HG02571 (cell line): ENCODE data around the gene SLC7A9.
"Not testable (repeated sequence)": the region's sequence is repeated elsewhere in the genome, so short reads cannot be mapped to it uniquely, and the experiment has no call there.

Source experiments
- ATAC-seq: cut with Tn5 transposase; IDR thresholded peaks from one replicate; pipeline ENCODE4 v1.9.1; 2021; ENCODE audit warnings: mild to moderate bottlenecking, moderate library complexity; ENCODE audit not compliant: unreplicated experiment

Gene SLC7A9

GRCh38 chr19:32886241-32886640 lies 16.7 kb upstream of the SLC7A9 start:
- ATAC-seq, result no peak

- ATAC-seq, result not testable (repeated sequence)
Observed at GRCh38 chr19:32885255-32885654, 15.7 kb upstream of the SLC7A9 start.

GRCh38 chr19:32881766-32882165 lies 12.2 kb upstream of the SLC7A9 start:
- no peak for ATAC-seq

- no peak for ATAC-seq
Observed at GRCh38 chr19:32880622-32881021, 11.1 kb upstream of the SLC7A9 start.

GRCh38 chr19:32879741-32880140 lies 10.2 kb upstream of the SLC7A9 start:
- ATAC-seq, result no peak

GRCh38 chr19:32878988-32879387 lies 9.4 kb upstream of the SLC7A9 start:
- ATAC-seq, result no peak

- ATAC-seq, result no peak
Observed at GRCh38 chr19:32877977-32878745, 8.6 kb upstream of the SLC7A9 start.

GRCh38 chr19:32877323-32877912 lies 7.9 kb upstream of the SLC7A9 start:
- ATAC-seq, result no peak

GRCh38 chr19:32876919-32877285 lies 7.3 kb upstream of the SLC7A9 start:
- no peak for ATAC-seq

GRCh38 chr19:32876236-32876918 lies 6.8 kb upstream of the SLC7A9 start:
- no peak for ATAC-seq

- no peak for ATAC-seq
Observed at GRCh38 chr19:32875428-32875827, 5.9 kb upstream of the SLC7A9 start.

- no peak for ATAC-seq
Observed at GRCh38 chr19:32874605-32875004, 5.0 kb upstream of the SLC7A9 start.

GRCh38 chr19:32873247-32873959 lies 3.8 kb upstream of the SLC7A9 start:
- ATAC-seq, result no peak

- no peak for ATAC-seq
Observed at GRCh38 chr19:32872391-32872790, 2.8 kb upstream of the SLC7A9 start.

- no peak for ATAC-seq
Observed at GRCh38 chr19:32870981-32871451, 1.4 kb upstream of the SLC7A9 start.

GRCh38 chr19:32869966-32870573 lies 503 bp upstream of the SLC7A9 start:
- ATAC-seq, result no peak

GRCh38 chr19:32868206-32868950 lies 1.2 kb downstream of the SLC7A9 start:
- no peak for ATAC-seq

- not testable (repeated sequence) for ATAC-seq
Observed at GRCh38 chr19:32867436-32867835, 2.1 kb downstream of the SLC7A9 start.

- ATAC-seq, result no peak
Observed at GRCh38 chr19:32866564-32867265, 2.9 kb downstream of the SLC7A9 start.

- ATAC-seq, result no peak
Observed at GRCh38 chr19:32866061-32866460, 3.5 kb downstream of the SLC7A9 start.
